GM11168 (cell line): ENCODE measurements around the gene FBXW12.

Source experiments
- in situ Hi-C: fragments of 300-500 bp; cut with MboI; formaldehyde crosslinking; loops from one replicate; pipeline ENCODE4 v1.12.0; 2022; ENCODE audit warnings: low sequenced_read_pairs; ENCODE audit not compliant: unreplicated experiment

FBXW12 gene

GRCh38 chr3:48418651-48419050 lies 46.6 kb downstream of the FBXW12 start:
- in situ Hi-C loops, result no loop called here

GRCh38 chr3:48419149-48419548 lies 47.1 kb downstream of the FBXW12 start:
- in situ Hi-C loops, result no loop called here

GRCh38 chr3:48419597-48419996 lies 47.6 kb downstream of the FBXW12 start:
- in situ Hi-C loops, result no loop called here

GRCh38 chr3:48420561-48420960 lies 48.5 kb downstream of the FBXW12 start:
- in situ Hi-C loops, result no loop called here

GRCh38 chr3:48422272-48422671 lies 50.3 kb downstream of the FBXW12 start:
- in situ Hi-C loops, result no loop called here

- in situ Hi-C loops, result no loop called here
Observed at GRCh38 chr3:48422681-48423080, 50.7 kb downstream of the FBXW12 start.

- in situ Hi-C loops, result no loop called here
Observed at GRCh38 chr3:48423241-48423882, 51.3 kb downstream of the FBXW12 start.

- in situ Hi-C loops, result no loop called here
Observed at GRCh38 chr3:48423883-48424695, 52.1 kb downstream of the FBXW12 start.

GRCh38 chr3:48425281-48425812 lies 53.3 kb downstream of the FBXW12 start:
- in situ Hi-C loops, result no loop called here

- in situ Hi-C loops, result no loop called here
Observed at GRCh38 chr3:48426401-48426909, 54.4 kb downstream of the FBXW12 start.

GRCh38 chr3:48426944-48427629 lies 55.1 kb downstream of the FBXW12 start:
- in situ Hi-C loops, result no loop called here

- in situ Hi-C loops, result no loop called here
Observed at GRCh38 chr3:48427630-48427962, 55.6 kb downstream of the FBXW12 start.

- in situ Hi-C loops, result no loop called here
Observed at GRCh38 chr3:48428088-48428571, 56.1 kb downstream of the FBXW12 start.

GRCh38 chr3:48428572-48429316 lies 56.7 kb downstream of the FBXW12 start:
- in situ Hi-C loops, result no loop called here

GRCh38 chr3:48429317-48429959 lies 57.4 kb downstream of the FBXW12 start:
- in situ Hi-C loops, result no loop called here

- in situ Hi-C loops, result loop anchor here (10.0 kb wide), 1 partner anchor 155 kb away; no protein-coding TSS in a partner anchor
Observed at GRCh38 chr3:48429960-48430707, 58.1 kb downstream of the FBXW12 start, which contains the start of gene PLXNB1. PLXNB1 (minus strand) TSS chr3:48430086; CDS start chr3:48424611, 5,475 bp downstream.

GRCh38 chr3:48430708-48431101 lies 58.7 kb downstream of the FBXW12 start:
- in situ Hi-C loops, result loop anchor here (10.0 kb wide), 1 partner anchor 156 kb away; no protein-coding TSS in a partner anchor

GRCh38 chr3:48431224-48432029 lies 59.4 kb downstream of the FBXW12 start:
- in situ Hi-C loops, result loop anchor here (10.0 kb wide), 1 partner anchor 157 kb away; no protein-coding TSS in a partner anchor
